SK-N-SH treated with all-trans-retinoic acid at 6 μM for 48 hours (cell line): ENCODE data around the gene CACNA2D3.

Source experiments
- ATAC-seq: fragments of 200-7000 bp; cut with Tn5 transposase; 3 replicates; pipeline ENCODE4 v1.9.1; 2020; ENCODE audit warnings: mild to moderate bottlenecking, moderate library complexity
- ARNTL ChIP-seq: fragments of 450-650 bp; formaldehyde crosslinking; IDR thresholded peaks from 2 replicates; pipeline ENCODE4 v1.5.0; 2020; ENCODE audit warnings: low read depth, mild to moderate bottlenecking, moderate library complexity, borderline replicate concordance
- BACH2 ChIP-seq: fragments of 250-450 bp; sonication (Bioruptor Pico); IDR thresholded peaks from 2 replicates; pipeline ENCODE4 v1.9.0; 2021; ENCODE audit warnings: mild to moderate bottlenecking, borderline replicate concordance
- CSDC2 ChIP-seq: fragments of 250-450 bp; sonication (Bioruptor Pico); IDR thresholded peaks from 2 replicates; pipeline ENCODE4 v1.5.0; 2020; ENCODE audit warnings: mild to moderate bottlenecking, moderate library complexity
- CSRNP3 ChIP-seq: fragments of 250-450 bp; sonication (Bioruptor Pico); IDR thresholded peaks from 2 replicates; pipeline ENCODE4 v1.5.1; 2021; ENCODE audit warnings: mild to moderate bottlenecking, moderate library complexity
- ESRRG ChIP-seq: fragments of 250-450 bp; sonication (Bioruptor Pico); IDR thresholded peaks from 2 replicates; pipeline ENCODE4 v1.6.1; 2021; ENCODE audit warnings: mild to moderate bottlenecking
- GLIS3 ChIP-seq: fragments of 250-450 bp; sonication (Bioruptor Pico); IDR thresholded peaks from 2 replicates; pipeline ENCODE4 v1.5.0; 2020; ENCODE audit warnings: mild to moderate bottlenecking, moderate library complexity
- ISL1 ChIP-seq: fragments of 250-450 bp; sonication (Bioruptor Pico); IDR thresholded peaks from 2 replicates; pipeline ENCODE4 v2.1.2; 2022; ENCODE audit warnings: mild to moderate bottlenecking, moderate library complexity
- OSR1 ChIP-seq: fragments of 250-450 bp; sonication (Bioruptor Pico); IDR thresholded peaks from 2 replicates; pipeline ENCODE4 v1.8.0; 2022; ENCODE audit warnings: moderate library complexity, mild to moderate bottlenecking, inconsistent platforms
- POU6F1 ChIP-seq: fragments of 250-450 bp; sonication (Bioruptor Pico); IDR thresholded peaks from 2 replicates; pipeline ENCODE4 v1.8.0; 2021; ENCODE audit warnings: low read depth, mild to moderate bottlenecking, moderate library complexity, borderline replicate concordance
- PPARA ChIP-seq: fragments of 250-450 bp; sonication (Bioruptor Pico); IDR thresholded peaks from 2 replicates; pipeline ENCODE4 v1.5.0; 2020; ENCODE audit warnings: mild to moderate bottlenecking, borderline replicate concordance
- RARB ChIP-seq: fragments of 250-450 bp; sonication (Bioruptor Pico); IDR thresholded peaks from 2 replicates; pipeline ENCODE4 v1.8.0; 2021; ENCODE audit warnings: mild to moderate bottlenecking, moderate library complexity
- SNAI2 ChIP-seq: fragments of 250-450 bp; sonication (Bioruptor Pico); IDR thresholded peaks from 2 replicates; pipeline ENCODE4 v1.5.0; 2020; ENCODE audit warnings: mild to moderate bottlenecking, moderate library complexity
- TCF4 ChIP-seq: fragments of 250-450 bp; sonication (Bioruptor Pico); IDR thresholded peaks from 2 replicates; pipeline ENCODE4 v1.8.0; 2021; ENCODE audit warnings: mild to moderate bottlenecking, moderate library complexity, borderline replicate concordance
- TOX ChIP-seq: fragments of 250-450 bp; sonication (Bioruptor Pico); IDR thresholded peaks from 2 replicates; pipeline ENCODE4 v1.8.0; 2021; ENCODE audit warnings: mild to moderate bottlenecking, moderate library complexity, borderline replicate concordance
- ZC3H10 ChIP-seq: fragments of 250-450 bp; sonication (Bioruptor Pico); IDR thresholded peaks from 2 replicates; pipeline ENCODE4 v1.5.1; 2021; ENCODE audit warnings: mild to moderate bottlenecking, moderate library complexity
- ZFP30 ChIP-seq: fragments of 450-650 bp; formaldehyde crosslinking; IDR thresholded peaks from 2 replicates; pipeline ENCODE4 v1.5.0; 2022; ENCODE audit warnings: mild to moderate bottlenecking, moderate library complexity
- ZNF565 ChIP-seq: fragments of 450-650 bp; formaldehyde crosslinking; conservative IDR thresholded peaks from 2 replicates; pipeline ENCODE4 v1.5.0; 2020; ENCODE audit warnings: low read depth, mild to moderate bottlenecking, moderate library complexity
- ZNF70 ChIP-seq: fragments of 450-650 bp; formaldehyde crosslinking; IDR thresholded peaks from 2 replicates; pipeline ENCODE4 v1.5.0; 2020; ENCODE audit warnings: mild to moderate bottlenecking, moderate library complexity
- ZNF8 ChIP-seq: fragments of 450-650 bp; formaldehyde crosslinking; IDR thresholded peaks from 2 replicates; pipeline ENCODE4 v1.5.0; 2020; ENCODE audit warnings: mild to moderate bottlenecking, moderate library complexity
- TF ChIP-seq, protein P1 (sequence below): fragments of 250-450 bp; sonication (Bioruptor Pico); IDR thresholded peaks from 2 replicates; pipeline ENCODE4 v1.8.0; 2020; ENCODE audit warnings: mild to moderate bottlenecking, moderate library complexity, borderline replicate concordance
- TF ChIP-seq, protein P2 (sequence below): fragments of 250-450 bp; sonication (Bioruptor Pico); IDR thresholded peaks from 2 replicates; pipeline ENCODE4 v1.5.0; 2020; ENCODE audit warnings: mild to moderate bottlenecking, moderate library complexity

CACNA2D3 gene

DNA sequence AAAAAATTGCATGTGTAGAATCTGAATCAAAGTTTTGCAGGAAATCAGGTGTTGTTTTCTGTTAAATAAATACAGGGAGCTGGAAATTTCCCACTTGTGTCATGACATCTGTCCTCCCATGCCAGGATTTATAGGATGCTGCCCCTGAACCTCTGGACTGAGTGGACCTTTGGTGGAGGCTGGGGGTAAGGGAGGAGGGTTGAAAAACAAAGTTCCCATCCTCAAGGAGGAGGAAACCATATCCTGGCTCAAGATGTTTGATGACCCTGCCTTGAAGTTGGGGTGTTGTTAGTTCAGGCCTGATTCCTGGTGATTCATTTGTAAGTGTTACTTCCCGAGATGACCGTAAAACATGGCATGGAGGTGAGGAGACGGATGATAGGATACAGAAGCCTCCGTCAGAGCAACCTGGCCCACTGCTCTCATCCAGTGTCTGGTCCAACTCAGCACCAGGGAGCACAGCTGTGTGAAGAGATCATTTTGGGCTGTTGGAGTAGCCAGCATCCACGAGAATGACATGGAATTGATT, 223.6 kb downstream of the CACNA2D3 start:
- TF ChIP-seq TCF4 (CRISPR knock-in tag) (no peak), CSDC2 (CRISPR knock-in tag) (no peak), RARB (CRISPR knock-in tag) (no peak), ZNF70 (CRISPR knock-in tag) (no peak), TOX (CRISPR knock-in tag) (no peak), ZNF8 (CRISPR knock-in tag) (no peak), SNAI2 (CRISPR knock-in tag) (no peak), ZNF565 (CRISPR knock-in tag) (no peak), ARNTL (CRISPR knock-in tag) (no peak), ZC3H10 (CRISPR knock-in tag) (no peak), ISL1 (CRISPR knock-in tag) (no peak), GLIS3 (no peak), POU6F1 (CRISPR knock-in tag) (no peak), ZFP30 (CRISPR knock-in tag) (no peak)
- TF ChIP-seq, protein P1, sequence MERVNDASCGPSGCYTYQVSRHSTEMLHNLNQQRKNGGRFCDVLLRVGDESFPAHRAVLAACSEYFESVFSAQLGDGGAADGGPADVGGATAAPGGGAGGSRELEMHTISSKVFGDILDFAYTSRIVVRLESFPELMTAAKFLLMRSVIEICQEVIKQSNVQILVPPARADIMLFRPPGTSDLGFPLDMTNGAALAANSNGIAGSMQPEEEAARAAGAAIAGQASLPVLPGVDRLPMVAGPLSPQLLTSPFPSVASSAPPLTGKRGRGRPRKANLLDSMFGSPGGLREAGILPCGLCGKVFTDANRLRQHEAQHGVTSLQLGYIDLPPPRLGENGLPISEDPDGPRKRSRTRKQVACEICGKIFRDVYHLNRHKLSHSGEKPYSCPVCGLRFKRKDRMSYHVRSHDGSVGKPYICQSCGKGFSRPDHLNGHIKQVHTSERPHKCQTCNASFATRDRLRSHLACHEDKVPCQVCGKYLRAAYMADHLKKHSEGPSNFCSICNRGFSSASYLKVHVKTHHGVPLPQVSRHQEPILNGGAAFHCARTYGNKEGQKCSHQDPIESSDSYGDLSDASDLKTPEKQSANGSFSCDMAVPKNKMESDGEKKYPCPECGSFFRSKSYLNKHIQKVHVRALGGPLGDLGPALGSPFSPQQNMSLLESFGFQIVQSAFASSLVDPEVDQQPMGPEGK, result no peak
- no peak for ATAC-seq

- no peak for ATAC-seq
- TF ChIP-seq CSRNP3 (CRISPR knock-in tag) (no peak), ZNF70 (CRISPR knock-in tag) (no peak), BACH2 (no peak), SNAI2 (CRISPR knock-in tag) (no peak), ESRRG (CRISPR knock-in tag) (no peak), TCF4 (CRISPR knock-in tag) (no peak), GLIS3 (no peak)
- TF ChIP-seq, protein P2, sequence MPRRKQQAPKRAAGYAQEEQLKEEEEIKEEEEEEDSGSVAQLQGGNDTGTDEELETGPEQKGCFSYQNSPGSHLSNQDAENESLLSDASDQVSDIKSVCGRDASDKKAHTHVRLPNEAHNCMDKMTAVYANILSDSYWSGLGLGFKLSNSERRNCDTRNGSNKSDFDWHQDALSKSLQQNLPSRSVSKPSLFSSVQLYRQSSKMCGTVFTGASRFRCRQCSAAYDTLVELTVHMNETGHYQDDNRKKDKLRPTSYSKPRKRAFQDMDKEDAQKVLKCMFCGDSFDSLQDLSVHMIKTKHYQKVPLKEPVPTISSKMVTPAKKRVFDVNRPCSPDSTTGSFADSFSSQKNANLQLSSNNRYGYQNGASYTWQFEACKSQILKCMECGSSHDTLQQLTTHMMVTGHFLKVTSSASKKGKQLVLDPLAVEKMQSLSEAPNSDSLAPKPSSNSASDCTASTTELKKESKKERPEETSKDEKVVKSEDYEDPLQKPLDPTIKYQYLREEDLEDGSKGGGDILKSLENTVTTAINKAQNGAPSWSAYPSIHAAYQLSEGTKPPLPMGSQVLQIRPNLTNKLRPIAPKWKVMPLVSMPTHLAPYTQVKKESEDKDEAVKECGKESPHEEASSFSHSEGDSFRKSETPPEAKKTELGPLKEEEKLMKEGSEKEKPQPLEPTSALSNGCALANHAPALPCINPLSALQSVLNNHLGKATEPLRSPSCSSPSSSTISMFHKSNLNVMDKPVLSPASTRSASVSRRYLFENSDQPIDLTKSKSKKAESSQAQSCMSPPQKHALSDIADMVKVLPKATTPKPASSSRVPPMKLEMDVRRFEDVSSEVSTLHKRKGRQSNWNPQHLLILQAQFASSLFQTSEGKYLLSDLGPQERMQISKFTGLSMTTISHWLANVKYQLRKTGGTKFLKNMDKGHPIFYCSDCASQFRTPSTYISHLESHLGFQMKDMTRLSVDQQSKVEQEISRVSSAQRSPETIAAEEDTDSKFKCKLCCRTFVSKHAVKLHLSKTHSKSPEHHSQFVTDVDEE (CRISPR knock-in tag), result no peak
Observed at GRCh38 chr3:54347060-54347459, 224.7 kb downstream of the CACNA2D3 start.

GRCh38 chr3:54347933-54348332, 225.6 kb downstream of the CACNA2D3 start:
- TF ChIP-seq TCF4 (CRISPR knock-in tag), result no peak
- TF ChIP-seq ISL1 (CRISPR knock-in tag), result peak; percentile 55
- ATAC-seq, result no peak

DNA sequence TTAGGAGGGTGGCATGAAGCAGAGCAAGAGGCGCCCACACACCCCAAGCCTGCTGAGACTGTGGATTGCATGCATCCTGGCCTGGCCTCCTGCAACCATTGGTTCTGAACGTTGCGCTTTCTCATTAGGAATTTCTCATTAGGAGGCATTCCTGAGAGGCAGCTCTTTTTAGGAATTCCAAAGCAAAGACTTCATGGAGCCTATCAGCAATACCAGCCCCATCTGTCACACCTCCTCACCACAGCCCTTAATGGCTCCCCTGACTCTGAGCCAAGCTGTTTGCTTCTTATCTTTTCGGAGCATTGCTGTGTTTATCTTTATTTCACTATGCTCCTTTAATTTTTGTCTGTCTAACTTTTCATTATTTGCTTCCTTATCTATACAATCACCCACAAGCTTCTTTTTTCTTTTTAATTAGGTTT, 226.9 kb downstream of the CACNA2D3 start:
- no peak for ATAC-seq
- TF ChIP-seq OSR1, result no peak
- peak; percentile 94 for TF ChIP-seq ISL1 (CRISPR knock-in tag)
- no peak for TF ChIP-seq TCF4 (CRISPR knock-in tag)
- TF ChIP-seq, all 23 proteins: peak for 1

DNA sequence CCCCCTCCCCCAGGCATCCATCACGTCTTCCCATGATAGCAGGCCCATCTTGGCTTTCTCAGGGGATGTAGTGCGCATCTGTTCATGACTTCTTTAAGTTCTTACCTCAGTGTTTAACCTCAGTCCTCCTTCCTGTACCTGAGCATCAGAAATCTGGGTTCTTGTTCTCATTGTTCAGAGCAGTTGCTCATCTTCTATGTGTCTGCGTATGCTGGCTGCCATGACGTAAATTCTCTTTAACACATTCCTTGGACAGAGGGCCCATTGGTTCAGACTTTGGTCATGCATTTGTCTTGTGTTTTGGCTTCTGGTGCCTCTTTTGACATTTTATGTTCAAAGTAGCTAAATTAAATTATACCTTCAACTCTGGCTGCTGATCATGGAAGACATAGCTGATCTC, 227.3 kb downstream of the CACNA2D3 start:
- TF ChIP-seq PPARA (CRISPR knock-in tag) (no peak), TOX (CRISPR knock-in tag) (no peak), ISL1 (CRISPR knock-in tag) (peak; percentile 36; the same call in 1 of the 2 replicates), ARNTL (CRISPR knock-in tag) (no peak), ESRRG (CRISPR knock-in tag) (no peak), POU6F1 (CRISPR knock-in tag) (no peak)
- TF ChIP-seq, protein P2 (CRISPR knock-in tag), result no peak
- ATAC-seq, result no peak
